Panc1 (cell line): ENCODE measurements around the gene FBXW7.

ENCODE experiments used
- POLR2AphosphoS5 ChIP-seq: IDR thresholded peaks from 2 replicates; pipeline ENCODE4 v1.6.1; 2012; ENCODE audit warnings: mild to moderate bottlenecking, low read depth, low read length, moderate library complexity
- TF ChIP-seq, protein P1 (sequence below): fragments of 450-650 bp; IDR thresholded peaks from 2 replicates; pipeline ENCODE4 v1.5.1; 2017; ENCODE audit warnings: mild to moderate bottlenecking
- TF ChIP-seq, protein P2 (sequence below), 2 experiments: IDR thresholded peaks; 2 replicates each; pipeline ENCODE4 v1.6.1; 2011 to 2012; ENCODE audit warnings: low read depth in 2 of 2, control low read depth in 1 of 2, low read length in 1 of 2, mild to moderate bottlenecking in 1 of 2, moderate library complexity in 1 of 2; ENCODE audit not compliant: insufficient read depth in 1 of 2

DNA sequence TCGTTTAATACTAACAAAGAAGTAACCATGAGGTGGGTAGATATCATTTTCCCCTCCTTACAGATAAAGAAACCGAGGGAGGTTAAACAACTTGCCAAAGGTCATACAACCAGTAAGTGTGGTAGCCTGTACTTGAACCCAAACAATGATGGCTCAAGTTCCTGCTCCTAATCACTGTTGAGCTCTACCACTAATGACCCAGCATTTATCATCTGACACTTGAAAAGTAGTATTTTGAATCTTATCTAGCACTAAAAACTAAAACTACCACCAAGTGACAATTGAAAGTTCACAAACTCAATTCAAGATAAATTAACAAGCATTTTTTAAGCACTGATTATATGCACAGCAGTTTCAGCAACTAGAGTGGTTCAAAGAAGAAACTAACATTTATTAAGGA lies 13.1 kb downstream of the FBXW7 start:
- TF ChIP-seq, protein P1, sequence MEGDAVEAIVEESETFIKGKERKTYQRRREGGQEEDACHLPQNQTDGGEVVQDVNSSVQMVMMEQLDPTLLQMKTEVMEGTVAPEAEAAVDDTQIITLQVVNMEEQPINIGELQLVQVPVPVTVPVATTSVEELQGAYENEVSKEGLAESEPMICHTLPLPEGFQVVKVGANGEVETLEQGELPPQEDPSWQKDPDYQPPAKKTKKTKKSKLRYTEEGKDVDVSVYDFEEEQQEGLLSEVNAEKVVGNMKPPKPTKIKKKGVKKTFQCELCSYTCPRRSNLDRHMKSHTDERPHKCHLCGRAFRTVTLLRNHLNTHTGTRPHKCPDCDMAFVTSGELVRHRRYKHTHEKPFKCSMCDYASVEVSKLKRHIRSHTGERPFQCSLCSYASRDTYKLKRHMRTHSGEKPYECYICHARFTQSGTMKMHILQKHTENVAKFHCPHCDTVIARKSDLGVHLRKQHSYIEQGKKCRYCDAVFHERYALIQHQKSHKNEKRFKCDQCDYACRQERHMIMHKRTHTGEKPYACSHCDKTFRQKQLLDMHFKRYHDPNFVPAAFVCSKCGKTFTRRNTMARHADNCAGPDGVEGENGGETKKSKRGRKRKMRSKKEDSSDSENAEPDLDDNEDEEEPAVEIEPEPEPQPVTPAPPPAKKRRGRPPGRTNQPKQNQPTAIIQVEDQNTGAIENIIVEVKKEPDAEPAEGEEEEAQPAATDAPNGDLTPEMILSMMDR, result no peak
- no peak for TF ChIP-seq POLR2AphosphoS5
- TF ChIP-seq, protein P2, sequence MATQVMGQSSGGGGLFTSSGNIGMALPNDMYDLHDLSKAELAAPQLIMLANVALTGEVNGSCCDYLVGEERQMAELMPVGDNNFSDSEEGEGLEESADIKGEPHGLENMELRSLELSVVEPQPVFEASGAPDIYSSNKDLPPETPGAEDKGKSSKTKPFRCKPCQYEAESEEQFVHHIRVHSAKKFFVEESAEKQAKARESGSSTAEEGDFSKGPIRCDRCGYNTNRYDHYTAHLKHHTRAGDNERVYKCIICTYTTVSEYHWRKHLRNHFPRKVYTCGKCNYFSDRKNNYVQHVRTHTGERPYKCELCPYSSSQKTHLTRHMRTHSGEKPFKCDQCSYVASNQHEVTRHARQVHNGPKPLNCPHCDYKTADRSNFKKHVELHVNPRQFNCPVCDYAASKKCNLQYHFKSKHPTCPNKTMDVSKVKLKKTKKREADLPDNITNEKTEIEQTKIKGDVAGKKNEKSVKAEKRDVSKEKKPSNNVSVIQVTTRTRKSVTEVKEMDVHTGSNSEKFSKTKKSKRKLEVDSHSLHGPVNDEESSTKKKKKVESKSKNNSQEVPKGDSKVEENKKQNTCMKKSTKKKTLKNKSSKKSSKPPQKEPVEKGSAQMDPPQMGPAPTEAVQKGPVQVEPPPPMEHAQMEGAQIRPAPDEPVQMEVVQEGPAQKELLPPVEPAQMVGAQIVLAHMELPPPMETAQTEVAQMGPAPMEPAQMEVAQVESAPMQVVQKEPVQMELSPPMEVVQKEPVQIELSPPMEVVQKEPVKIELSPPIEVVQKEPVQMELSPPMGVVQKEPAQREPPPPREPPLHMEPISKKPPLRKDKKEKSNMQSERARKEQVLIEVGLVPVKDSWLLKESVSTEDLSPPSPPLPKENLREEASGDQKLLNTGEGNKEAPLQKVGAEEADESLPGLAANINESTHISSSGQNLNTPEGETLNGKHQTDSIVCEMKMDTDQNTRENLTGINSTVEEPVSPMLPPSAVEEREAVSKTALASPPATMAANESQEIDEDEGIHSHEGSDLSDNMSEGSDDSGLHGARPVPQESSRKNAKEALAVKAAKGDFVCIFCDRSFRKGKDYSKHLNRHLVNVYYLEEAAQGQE (IDR thresholded peaks at IDR 0.05; ENCODE audit: insufficient read depth in 1 of 2, low read depth in 2 of 2, low read length in 1 of 2), result no peak
